Keratinocyte (primary cell): ENCODE measurements around the gene TBX20. TPM values are rescaled to one million over a fixed set of nuclear protein-coding genes. Genes with fewer than 3 reads are reported as not detected.

ENCODE experiments used
- DNase-seq: peaks from one replicate; pipeline ENCODE4 v3.0.0-alpha.2; 2011; ENCODE audit warnings: low read depth, missing footprints, low spot score
- FAIRE-seq: peaks from 2 replicates; lab custom pipeline; 2011; peaks lifted over from hg19 to GRCh38; lab: Jason Lieb, UNC
- H2AFZ ChIP-seq: 2 replicates; pipeline ENCODE4 v1.6.0; 2012; ENCODE audit warnings: low read length, control low read depth, inconsistent platforms; ENCODE audit not compliant: control insufficient read depth
- H3K27ac ChIP-seq: 2 replicates; pipeline ENCODE4 v1.5.1; 2011; ENCODE audit warnings: low read length; ENCODE audit not compliant: control insufficient read depth, insufficient read depth
- H3K27me3 ChIP-seq: 3 replicates; pipeline ENCODE4 v1.6.0; 2011; ENCODE audit warnings: low read length; ENCODE audit not compliant: control insufficient read depth, insufficient read depth; ENCODE audit errors: extremely low read depth
- H3K36me3 ChIP-seq, 2 experiments: 2 replicates in 1 of 2; 3 replicates in 1 of 2; pipeline ENCODE4 v1.5.1; 2011; ENCODE audit warnings: low read length in 2 of 2, mild to moderate bottlenecking in 1 of 2; ENCODE audit not compliant: control insufficient read depth in 2 of 2, insufficient read depth in 2 of 2; ENCODE audit errors: extremely low read depth in 1 of 2
- H3K4me1 ChIP-seq: 3 replicates; pipeline ENCODE4 v1.5.1; 2011; ENCODE audit warnings: low read length; ENCODE audit not compliant: control insufficient read depth, insufficient read depth; ENCODE audit errors: extremely low read depth
- H3K4me2 ChIP-seq: 3 replicates; pipeline ENCODE4 v1.6.0; 2011; ENCODE audit warnings: low read depth, low read length; ENCODE audit not compliant: control insufficient read depth, insufficient read depth; ENCODE audit errors: extremely low read depth
- H3K4me3 ChIP-seq, 3 experiments: fragments of 200-600 bp in 1 of 3; sonication (generic) in 1 of 3; 2 replicates in 2 of 3; 3 replicates in 1 of 3; pipeline ENCODE4 v1.5.1; 2011 to 2016; ENCODE audit warnings: low read length in 3 of 3, mild to moderate bottlenecking in 3 of 3, control low read depth in 2 of 3, inconsistent platforms in 1 of 3, low read depth in 1 of 3, mixed read lengths in 1 of 3, mixed run types in 1 of 3, moderate library complexity in 1 of 3; ENCODE audit not compliant: control insufficient read depth in 2 of 3, insufficient read depth in 2 of 3; ENCODE audit errors: extremely low read depth in 1 of 3
- H3K79me2 ChIP-seq: 2 replicates; pipeline ENCODE4 v1.6.0; 2012; ENCODE audit warnings: low read length; ENCODE audit not compliant: control insufficient read depth, insufficient read depth
- H3K9ac ChIP-seq: 3 replicates; pipeline ENCODE4 v1.6.0; 2011; ENCODE audit warnings: low read length; ENCODE audit not compliant: control insufficient read depth, insufficient read depth; ENCODE audit errors: extremely low read depth
- H3K9me1 ChIP-seq: 3 replicates; pipeline ENCODE4 v1.6.0; 2011; ENCODE audit warnings: low read length; ENCODE audit not compliant: control insufficient read depth, insufficient read depth; ENCODE audit errors: extremely low read depth
- H3K9me3 ChIP-seq: 2 replicates; pipeline ENCODE4 v1.5.1; 2012; ENCODE audit warnings: low read depth, low read length; ENCODE audit not compliant: control insufficient read depth
- H4K20me1 ChIP-seq: 3 replicates; pipeline ENCODE4 v1.6.0; 2011; ENCODE audit warnings: low read length; ENCODE audit not compliant: control insufficient read depth, insufficient read depth; ENCODE audit errors: extremely low read depth
- CTCF ChIP-seq, 3 experiments: IDR thresholded peaks in 1 of 3; conservative IDR thresholded peaks in 1 of 3; optimal IDR thresholded peaks in 1 of 3; 2 replicates in 2 of 3; 3 replicates in 1 of 3; pipeline versions ENCODE3 to v1.5.1; 2011; ENCODE audit warnings: low read length in 3 of 3, mild to moderate bottlenecking in 3 of 3, moderate library complexity in 2 of 3, control low read depth in 1 of 3, inconsistent platforms in 1 of 3; ENCODE audit not compliant: insufficient read depth in 2 of 3; ENCODE audit errors: extremely low read depth in 1 of 3
- EZH2 ChIP-seq: IDR thresholded peaks from one replicate; pipeline ENCODE4 v1.6.1; 2012; ENCODE audit warnings: inconsistent platforms, mild to moderate bottlenecking, low read length, moderate library complexity
- dilution Hi-C: fragments of 300-500 bp; cut with MboI; formaldehyde crosslinking; loops from one replicate; pipeline ENCODE4 v1.7.0; 2020; ENCODE audit warnings: low sequenced_read_pairs; ENCODE audit not compliant: extremely low pct_ligation_motif_present
- polyA plus RNA-seq, 5 experiments: library from polyadenylated mRNA; depleted of rRNA in 3 of 5; stranded (reverse) in 3 of 5; stranded (forward) in 1 of 5; unstranded in 1 of 5; fragments of >200 nt; gene quantifications; 1 replicate in 1 of 5; 2 replicates in 3 of 5; 3 replicates in 1 of 5; pipeline versions ENCODE4 v1.2.1 to v1.2.3, GENCODE V29; 2011 to 2012; ENCODE audit warnings: missing spikeins in 2 of 5, low read depth in 1 of 5, low replicate concordance in 1 of 5

The TBX20 gene
- polyA plus RNA-seq, 1 donor (not counting 4 experiments of a cell fraction or from before 2014, with no cell fraction given), result not detected

- no peak overlapping the region for H3K4me3 ChIP-seq
- H3K9me3 ChIP-seq, result peaks cover 10% of the 10 kb centered on the region
- H3K9me1 ChIP-seq, result no peaks in the 10 kb centered on the region
- no peak overlapping the region for H3K27ac ChIP-seq
- H4K20me1 ChIP-seq, result no peaks in the 10 kb centered on the region
- peak; percentile 36 for TF ChIP-seq EZH2
- no peak for TF ChIP-seq CTCF (optimal IDR thresholded peaks at IDR 0.05 in 1 of 3, IDR thresholded peaks at IDR 0.05 in 1 of 3, conservative IDR thresholded peaks at IDR 0.05 in 1 of 3; ENCODE audit: extremely low read depth in 1 of 3, insufficient read depth in 2 of 3, low read length in 3 of 3)
- no peak overlapping the region for H3K4me2 ChIP-seq
- H3K36me3 ChIP-seq, result no peaks in the 10 kb centered on the region
- H3K27me3 ChIP-seq, result peaks cover 95% of the 10 kb centered on the region
- H2AFZ ChIP-seq, result no peak overlapping the region
- FAIRE-seq (no peak), DNase-seq (no peak)
- no peak overlapping the region for H3K9ac ChIP-seq
- no peaks in the 10 kb centered on the region for H3K79me2 ChIP-seq
- H3K4me1 ChIP-seq, result no peaks in the 10 kb centered on the region
- dilution Hi-C loops, result no loop called here
Observed at GRCh38 chr7:35258868-35259522, 5.1 kb upstream of the TBX20 start.

GRCh38 chr7:35258125-35258867, 4.4 kb upstream of the TBX20 start:
- H3K9me1 ChIP-seq, result no peaks in the 10 kb centered on the region
- DNase-seq (no peak), FAIRE-seq (no peak)
- no peak overlapping the region for H2AFZ ChIP-seq
- dilution Hi-C loops, result no loop called here
- H3K4me2 ChIP-seq, result no peak overlapping the region
- peaks cover 14% of the 10 kb centered on the region for H3K9me3 ChIP-seq
- H3K9ac ChIP-seq, result no peak overlapping the region
- no peaks in the 10 kb centered on the region for H4K20me1 ChIP-seq
- no peak overlapping the region for H3K4me3 ChIP-seq
- peaks cover 100% of the 10 kb centered on the region for H3K27me3 ChIP-seq
- TF ChIP-seq CTCF (optimal IDR thresholded peaks at IDR 0.05 in 1 of 3, IDR thresholded peaks at IDR 0.05 in 1 of 3, conservative IDR thresholded peaks at IDR 0.05 in 1 of 3; ENCODE audit: extremely low read depth in 1 of 3, insufficient read depth in 2 of 3, low read length in 3 of 3) (no peak), EZH2 (no peak)
- H3K79me2 ChIP-seq, result no peaks in the 10 kb centered on the region
- H3K36me3 ChIP-seq, result no peaks in the 10 kb centered on the region
- H3K27ac ChIP-seq, result no peak overlapping the region
- H3K4me1 ChIP-seq, result no peaks in the 10 kb centered on the region
